Mucosa of rectum (tissue), 2 donors: ENCODE data around the gene FBXO42.
A peak's percentile ranks its signal among the peaks of the same experiment; 100 is the strongest.
"Not testable (repeated sequence)": the region's sequence is repeated elsewhere in the genome, so short reads cannot be mapped to it uniquely, and the experiment has no call there.

Experiments used
- H3K27ac ChIP-seq, 2 donors: one replicate each; pipeline ENCODE4 v1.7.0; 2013; ENCODE audit warnings: inconsistent platforms in 2 of 2, low read depth in 2 of 2, low read length in 2 of 2
- H3K27me3 ChIP-seq, 2 donors: one replicate each; pipeline ENCODE4 v1.7.0; 2013; ENCODE audit warnings: low read length in 2 of 2; ENCODE audit not compliant: control insufficient read depth in 2 of 2, insufficient read depth in 2 of 2
- H3K36me3 ChIP-seq, 2 donors: one replicate each; pipeline ENCODE4 v1.7.0; 2013; ENCODE audit warnings: low read length in 2 of 2; ENCODE audit not compliant: control insufficient read depth in 2 of 2, insufficient read depth in 2 of 2
- H3K4me1 ChIP-seq, 2 donors: one replicate each; pipeline ENCODE4 v1.7.0; 2013; ENCODE audit warnings: low read length in 2 of 2, mild to moderate bottlenecking in 1 of 2; ENCODE audit not compliant: control insufficient read depth in 2 of 2, insufficient read depth in 2 of 2
- H3K4me3 ChIP-seq, 2 donors: one replicate each; pipeline ENCODE4 v1.7.0; 2013; ENCODE audit warnings: low read length in 2 of 2
- H3K9ac ChIP-seq, 2 donors: one replicate each; pipeline ENCODE4 v1.7.0; 2013; ENCODE audit warnings: low read length in 2 of 2, low read depth in 1 of 2, mild to moderate bottlenecking in 1 of 2
- H3K9me3 ChIP-seq, 2 donors: one replicate each; pipeline ENCODE4 v1.7.0; 2013; ENCODE audit warnings: low read length in 2 of 2; ENCODE audit not compliant: control insufficient read depth in 2 of 2
- donor health status: healthy.
- donor health status: Normal muscosa, but diverticular disease.

Gene FBXO42

DNA sequence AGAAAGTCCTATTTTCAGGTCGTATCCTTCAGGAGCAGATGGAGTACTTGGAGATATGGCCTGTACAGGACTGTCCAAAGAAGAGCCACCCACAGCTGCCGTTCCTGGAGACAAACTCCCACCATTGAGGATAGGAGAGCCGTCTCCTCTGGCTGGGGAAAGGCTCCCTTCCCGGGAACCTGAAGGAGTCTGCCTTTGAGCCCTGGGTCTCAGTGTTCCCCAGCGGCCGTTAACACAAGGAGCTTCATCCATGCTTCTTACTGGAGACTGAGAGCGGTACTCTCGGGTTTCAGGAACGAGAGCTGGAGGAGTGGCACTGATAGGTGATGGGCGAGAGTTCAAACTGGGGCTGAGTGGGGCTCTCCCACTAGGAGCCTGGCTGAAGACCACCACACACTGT is 100.9 kb downstream of the FBXO42 start:
- Histone ChIP-seq H3K4me3 (no peak overlapping the region), H3K27ac (peak overlapping the region; percentile 33 to 62), H3K36me3 (peaks cover 32 to 52% of the 10 kb centered on the region in 2 donors), H3K4me1 (peaks cover 8 to 9% of the 10 kb centered on the region in 2 donors), H3K27me3 (no peaks in the 10 kb centered on the region), H3K9me3 (no peaks in the 10 kb centered on the region), H3K9ac (no peak overlapping the region)

DNA sequence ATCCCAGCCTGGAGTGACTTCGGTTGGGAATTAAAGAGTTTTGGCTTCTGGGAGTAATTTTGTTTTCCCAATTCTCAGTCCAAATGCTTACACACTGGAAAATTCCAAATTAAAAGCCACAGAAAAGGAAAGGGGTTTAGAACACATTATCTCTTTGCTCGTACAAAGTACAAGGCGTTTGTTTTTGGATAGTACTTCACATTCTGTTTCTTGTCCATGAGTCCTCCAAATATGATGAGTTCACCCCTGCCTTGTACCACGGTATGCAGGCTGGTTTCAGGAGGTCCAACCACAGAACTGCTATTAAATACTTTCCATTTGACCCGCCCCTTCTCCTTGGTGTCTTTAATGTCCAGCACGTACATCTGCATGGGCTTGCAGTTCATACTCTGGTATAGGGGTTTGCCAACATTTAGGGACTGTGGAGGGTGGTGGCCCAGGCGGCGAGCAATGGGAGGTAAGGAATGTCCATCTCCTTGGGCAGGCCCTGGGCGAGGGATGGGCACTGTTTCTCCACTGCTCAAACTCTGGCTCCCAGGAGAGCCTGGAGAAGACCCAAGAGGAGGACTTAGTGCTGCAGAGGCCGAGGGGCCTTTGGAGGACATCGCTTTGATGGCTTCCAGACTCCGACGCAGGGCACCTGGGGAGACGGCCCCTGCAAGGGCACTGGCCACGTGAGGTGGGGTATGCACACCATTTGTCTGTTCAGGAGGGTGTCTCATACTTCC is 101.6 kb downstream of the FBXO42 start:
- Histone ChIP-seq H3K27me3 (no peaks in the 10 kb centered on the region), H3K9me3 (no peaks in the 10 kb centered on the region), H3K27ac (peak overlapping the region; percentile 33 to 62), H3K4me1 (peaks cover 8 to 9% of the 10 kb centered on the region in 2 donors), H3K4me3 (no peak overlapping the region), H3K36me3 (peaks cover 29 to 48% of the 10 kb centered on the region in 2 donors), H3K9ac (no peak overlapping the region)

- Histone ChIP-seq H3K4me1 (peaks cover 8 to 9% of the 10 kb centered on the region in 2 donors), H3K27me3 (no peaks in the 10 kb centered on the region), H3K4me3 (no peak overlapping the region), H3K27ac (peak overlapping the region in 1 of 2 donors; percentile 63), H3K9ac (no peak overlapping the region), H3K36me3 (peaks cover 25 to 40% of the 10 kb centered on the region in 2 donors), H3K9me3 (no peaks in the 10 kb centered on the region)
Measured at GRCh38 chr1:16249596-16250241, 102.6 kb downstream of the FBXO42 start.

DNA sequence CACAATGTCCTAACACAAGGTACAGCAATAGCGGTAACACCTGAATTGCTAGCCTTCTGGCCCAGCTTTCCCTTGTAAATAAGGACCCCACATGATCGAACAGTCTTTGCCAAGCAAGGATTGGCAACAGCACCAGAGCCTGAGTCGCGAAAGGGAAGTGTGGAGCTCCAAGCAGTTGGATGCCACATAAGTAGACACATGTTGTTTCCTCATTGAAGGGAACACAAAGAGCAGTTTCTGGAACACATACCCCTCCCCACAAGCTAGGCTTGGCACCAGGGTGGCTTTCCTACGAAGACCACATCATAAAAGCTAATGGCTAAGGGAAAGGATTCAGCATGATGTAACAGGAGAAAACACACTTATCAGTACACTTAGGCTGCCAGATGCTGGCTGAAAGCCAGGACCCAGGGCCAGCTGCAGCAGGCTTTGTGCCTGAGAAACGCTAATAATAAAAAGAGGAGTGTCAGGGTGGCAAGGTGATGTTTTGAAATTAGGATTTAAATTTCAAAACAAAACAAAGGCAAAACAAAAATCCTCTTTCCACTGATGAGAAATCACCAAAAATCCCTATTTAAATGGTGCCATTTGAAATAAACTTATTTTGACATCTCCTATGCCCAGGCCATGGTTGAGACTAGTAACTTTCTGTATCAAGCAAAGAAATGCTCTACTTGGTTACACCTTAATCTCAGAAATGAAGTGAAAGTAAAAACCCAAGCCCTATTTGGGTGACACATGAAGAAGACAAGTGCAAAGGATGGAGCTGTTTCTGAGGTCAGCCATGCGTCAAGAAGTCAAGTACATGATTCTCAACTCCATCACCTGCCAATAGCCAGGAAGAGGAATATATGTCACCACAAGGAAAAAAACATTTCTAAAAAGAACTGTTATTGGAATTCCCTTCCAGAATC is 103.4 kb downstream of the FBXO42 start:
- Histone ChIP-seq H3K9ac (no peak overlapping the region), H3K4me3 (no peak overlapping the region), H3K9me3 (no peaks in the 10 kb centered on the region), H3K36me3 (peaks cover 23 to 35% of the 10 kb centered on the region in 2 donors), H3K27me3 (no peaks in the 10 kb centered on the region), H3K4me1 (peaks cover 9 to 12% of the 10 kb centered on the region in 2 donors), H3K27ac (peak overlapping the region; percentile 43 to 63)

DNA sequence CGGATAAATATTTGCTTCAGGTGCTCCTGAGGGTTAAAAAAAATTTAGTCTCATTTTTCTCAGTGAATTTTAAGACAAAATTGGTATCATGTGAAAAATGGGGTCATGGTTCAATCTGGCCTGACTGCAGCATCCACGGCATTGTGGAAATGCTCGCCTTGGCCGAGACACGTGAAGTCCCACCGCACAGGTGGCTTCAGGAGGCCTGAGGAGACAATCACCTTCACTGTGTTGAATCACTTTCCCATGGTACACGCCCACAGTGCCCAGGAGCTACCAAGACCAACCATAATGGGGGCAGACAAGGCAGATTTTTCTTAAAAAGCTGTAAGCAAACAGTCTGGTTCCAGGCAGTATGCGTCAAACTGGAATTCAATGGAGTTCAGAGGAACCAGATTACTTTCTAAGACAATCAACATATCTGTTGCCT is 104.3 kb downstream of the FBXO42 start:
- no peaks in the 10 kb centered on the region for H3K9me3 ChIP-seq
- no peak overlapping the region for H3K4me3 ChIP-seq
- no peaks in the 10 kb centered on the region for H3K27me3 ChIP-seq
- no peak overlapping the region for H3K9ac ChIP-seq
- peaks cover 9 to 12% of the 10 kb centered on the region in 2 donors for H3K4me1 ChIP-seq
- peaks cover 17 to 29% of the 10 kb centered on the region in 2 donors for H3K36me3 ChIP-seq
- peak overlapping the region; percentile 43 to 61 for H3K27ac ChIP-seq

- H3K4me1 ChIP-seq, result peaks cover 9 to 12% of the 10 kb centered on the region in 2 donors
- H3K36me3 ChIP-seq, result peaks cover 17 to 23% of the 10 kb centered on the region in 2 donors
- no peak overlapping the region for H3K9ac ChIP-seq
- no peak overlapping the region for H3K4me3 ChIP-seq
- no peaks in the 10 kb centered on the region for H3K27me3 ChIP-seq
- no peak overlapping the region for H3K27ac ChIP-seq
- H3K9me3 ChIP-seq, result no peaks in the 10 kb centered on the region
Measured at GRCh38 chr1:16247441-16247840, 104.8 kb downstream of the FBXO42 start.

- Histone ChIP-seq H3K27ac (no peak overlapping the region), H3K9ac (no peak overlapping the region), H3K9me3 (no peaks in the 10 kb centered on the region), H3K36me3 (peaks cover 17 to 18% of the 10 kb centered on the region in 2 donors), H3K4me3 (no peak overlapping the region), H3K4me1 (peaks cover 9 to 12% of the 10 kb centered on the region in 2 donors), H3K27me3 (no peaks in the 10 kb centered on the region)
Measured at GRCh38 chr1:16246961-16247360, 105.3 kb downstream of the FBXO42 start.

- not testable (repeated sequence) for H3K9me3 ChIP-seq, H3K9ac ChIP-seq, H3K27me3 ChIP-seq, H3K4me3 ChIP-seq, H3K27ac ChIP-seq
- Histone ChIP-seq H3K4me1 (peaks cover 9 to 12% of the 10 kb centered on the region in 2 donors), H3K36me3 (peaks cover 11 to 13% of the 10 kb centered on the region in 2 donors)
Measured at GRCh38 chr1:16246239-16246638, 106.0 kb downstream of the FBXO42 start.

DNA sequence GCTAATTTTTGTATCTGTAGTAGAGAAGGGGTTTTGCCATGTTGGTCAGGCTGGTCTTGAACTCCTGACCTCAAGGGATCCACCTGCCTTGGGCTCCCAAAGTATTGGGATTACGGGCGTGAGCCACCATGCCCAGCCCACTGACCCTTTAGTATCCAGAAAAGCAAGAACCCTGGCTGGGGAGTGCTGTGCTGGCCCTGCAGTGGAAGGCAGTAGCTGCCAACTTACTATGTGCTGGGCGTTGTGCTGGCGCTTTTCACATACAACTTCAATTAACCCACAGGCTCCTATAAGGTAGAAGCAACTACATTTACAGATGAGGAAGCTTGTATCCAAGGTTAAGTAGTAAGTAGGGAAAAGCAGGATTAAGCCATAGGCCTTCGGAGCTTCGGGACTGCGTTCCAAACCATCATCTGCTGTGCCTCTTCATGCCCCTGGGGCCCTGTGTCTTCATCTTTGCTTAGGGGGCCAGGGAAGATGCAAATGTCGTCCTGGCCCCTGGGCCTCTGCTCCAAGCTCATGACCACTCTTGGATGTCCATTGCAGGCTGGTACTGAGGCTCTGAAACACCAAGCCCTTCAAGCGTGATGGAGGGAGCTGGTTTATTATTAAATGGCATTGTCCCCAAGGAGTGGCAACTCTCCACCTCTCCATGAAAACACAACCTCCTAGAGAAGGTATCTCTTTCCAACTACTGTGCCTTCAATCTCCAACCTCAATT is 106.6 kb downstream of the FBXO42 start:
- no peak overlapping the region for H3K4me3 ChIP-seq
- no peaks in the 10 kb centered on the region for H3K9me3 ChIP-seq
- H3K9ac ChIP-seq, result no peak overlapping the region
- H3K36me3 ChIP-seq, result peaks cover 5 to 8% of the 10 kb centered on the region in 2 donors
- H3K4me1 ChIP-seq, result peaks cover 9 to 12% of the 10 kb centered on the region in 2 donors
- H3K27ac ChIP-seq, result no peak overlapping the region
- H3K27me3 ChIP-seq, result no peaks in the 10 kb centered on the region
